HEK293 (cell line): ENCODE measurements around the gene MTHFSD.

Source experiments
- CTCF ChIA-PET: fragments of 350-600 bp; formaldehyde crosslinking; extraction: SDS; loops from one replicate; lab custom pipeline; 2021; ENCODE audit warnings: antibody characterized with exemption; lab: Yijun Ruan, JAX
- POLR2A ChIA-PET: fragments of 300-600 bp; formaldehyde crosslinking; extraction: SDS; loops from one replicate; lab custom pipeline; 2020; ENCODE audit warnings: antibody characterized with exemption, inconsistent platforms; lab: Yijun Ruan, JAX
- H3K27ac ChIP-seq: fragments of 200-500 bp; sonication (Bioruptor generic); 2 replicates; pipeline ENCODE4 v1.5.1; 2014; ENCODE audit warnings: low read depth, low read length, control low read depth, inconsistent platforms; ENCODE audit errors: extremely low read depth
- H3K36me3 ChIP-seq, 2 experiments: fragments of 200-500 bp in 1 of 2; sonication (Bioruptor generic) in 1 of 2; 1 replicate in 1 of 2; 2 replicates in 1 of 2; pipeline ENCODE4 v1.5.1; 2014 to 2017; ENCODE audit warnings: inconsistent platforms in 2 of 2, low read length in 2 of 2; ENCODE audit not compliant: control insufficient read depth in 2 of 2, insufficient read depth in 1 of 2
- H3K4me1 ChIP-seq: fragments of 200-500 bp; sonication (Bioruptor generic); 2 replicates; pipeline ENCODE4 v1.5.1; 2014; ENCODE audit warnings: mild to moderate bottlenecking, low read length, inconsistent platforms; ENCODE audit not compliant: control insufficient read depth, insufficient read depth
- H3K4me3 ChIP-seq: 2 replicates; pipeline ENCODE4 v1.5.1; 2011; ENCODE audit warnings: low read depth, mild to moderate bottlenecking, control low read depth, low read length, moderate library complexity
- H3K9me3 ChIP-seq: fragments of 200-500 bp; sonication (Bioruptor generic); 2 replicates; pipeline ENCODE4 v1.5.1; 2014; ENCODE audit warnings: low read depth, low read length, inconsistent platforms; ENCODE audit not compliant: control insufficient read depth, insufficient read depth
- CTCF ChIP-seq: fragments of 450-650 bp; formaldehyde crosslinking; IDR thresholded peaks from 2 replicates; pipeline ENCODE4 v1.5.1; 2016; ENCODE audit warnings: missing biosample characterization, missing genetic modification characterization
- EGR2 ChIP-seq: fragments of 450-650 bp; formaldehyde crosslinking; IDR thresholded peaks from 2 replicates; pipeline ENCODE4 v1.5.1; 2016; ENCODE audit warnings: low read depth, missing biosample characterization, missing genetic modification characterization
- GLIS1 ChIP-seq: fragments of 450-650 bp; formaldehyde crosslinking; IDR thresholded peaks from 2 replicates; pipeline ENCODE4 v1.5.1; 2016; ENCODE audit warnings: missing biosample characterization, missing genetic modification characterization
- TRIM28 ChIP-seq: IDR thresholded peaks from 2 replicates; pipeline ENCODE4 v1.6.1; 2011; ENCODE audit warnings: low read length, control low read depth, borderline replicate concordance
- ZBTB1 ChIP-seq: fragments of 450-650 bp; formaldehyde crosslinking; IDR thresholded peaks from 2 replicates; pipeline ENCODE4 v1.5.1; 2016; ENCODE audit warnings: missing biosample characterization, missing genetic modification characterization
- ZNF140 ChIP-seq: fragments of 450-650 bp; formaldehyde crosslinking; IDR thresholded peaks from 2 replicates; pipeline ENCODE4 v1.5.1; 2016; ENCODE audit warnings: missing biosample characterization, missing genetic modification characterization
- ZNF148 ChIP-seq: fragments of 450-650 bp; formaldehyde crosslinking; IDR thresholded peaks from 2 replicates; pipeline ENCODE4 v1.5.0; 2017; ENCODE audit warnings: missing biosample characterization, missing genetic modification characterization, borderline replicate concordance
- ZNF16 ChIP-seq: fragments of 450-650 bp; formaldehyde crosslinking; IDR thresholded peaks from 2 replicates; pipeline ENCODE4 v1.5.1; 2016; ENCODE audit warnings: low read depth, missing biosample characterization, missing genetic modification characterization
- ZNF211 ChIP-seq: fragments of 450-650 bp; formaldehyde crosslinking; IDR thresholded peaks from 2 replicates; pipeline ENCODE4 v1.5.1; 2016; ENCODE audit warnings: low read depth, missing biosample characterization, missing genetic modification characterization
- ZNF221 ChIP-seq: fragments of 450-650 bp; formaldehyde crosslinking; IDR thresholded peaks from 2 replicates; pipeline ENCODE4 v1.5.1; 2017; ENCODE audit warnings: missing biosample characterization, missing genetic modification characterization, borderline replicate concordance
- ZNF239 ChIP-seq: fragments of 450-650 bp; formaldehyde crosslinking; IDR thresholded peaks from 2 replicates; pipeline ENCODE4 v1.5.1; 2016; ENCODE audit warnings: missing biosample characterization, missing genetic modification characterization
- ZNF26 ChIP-seq: fragments of 450-650 bp; formaldehyde crosslinking; IDR thresholded peaks from 2 replicates; pipeline ENCODE4 v1.5.1; 2016; ENCODE audit warnings: missing biosample characterization, missing genetic modification characterization
- ZNF292 ChIP-seq: fragments of 450-650 bp; formaldehyde crosslinking; IDR thresholded peaks from 2 replicates; pipeline ENCODE4 v1.5.1; 2016; ENCODE audit warnings: low read depth, missing biosample characterization, missing genetic modification characterization, borderline replicate concordance
- ZNF302 ChIP-seq: fragments of 450-650 bp; formaldehyde crosslinking; IDR thresholded peaks from 2 replicates; pipeline ENCODE4 v1.5.1; 2016; ENCODE audit warnings: missing biosample characterization, missing genetic modification characterization, low read depth
- ZNF324 ChIP-seq: fragments of 450-650 bp; formaldehyde crosslinking; IDR thresholded peaks from 2 replicates; pipeline ENCODE4 v1.5.1; 2016; ENCODE audit warnings: missing biosample characterization, missing genetic modification characterization
- ZNF518A ChIP-seq: fragments of 450-650 bp; formaldehyde crosslinking; conservative IDR thresholded peaks from 2 replicates; pipeline ENCODE4 v1.5.1; 2016; ENCODE audit warnings: low read depth, missing biosample characterization, missing genetic modification characterization
- ZNF529 ChIP-seq: fragments of 450-650 bp; formaldehyde crosslinking; IDR thresholded peaks from 2 replicates; pipeline ENCODE4 v1.5.1; 2017; ENCODE audit warnings: missing genetic modification characterization, missing biosample characterization; ENCODE audit not compliant: insufficient replicate concordance
- ZNF530 ChIP-seq: fragments of 450-650 bp; formaldehyde crosslinking; IDR thresholded peaks from 2 replicates; pipeline ENCODE4 v1.5.1; 2016; ENCODE audit warnings: low read depth, missing biosample characterization, missing genetic modification characterization
- ZNF791 ChIP-seq: fragments of 450-650 bp; formaldehyde crosslinking; IDR thresholded peaks from 2 replicates; pipeline ENCODE4 v1.5.1; 2016; ENCODE audit warnings: missing biosample characterization, missing genetic modification characterization
- TF ChIP-seq, protein P1 (sequence below): fragments of 450-650 bp; formaldehyde crosslinking; conservative IDR thresholded peaks from 2 replicates; pipeline ENCODE4 v1.5.1; 2016; ENCODE audit warnings: low read depth, missing biosample characterization, missing genetic modification characterization

MTHFSD gene

GRCh38 chr16:86542756-86543750, 12.0 kb downstream of the MTHFSD start:
- ChIA-PET POLR2A (no interaction called here), CTCF (no interaction called here)
- Histone ChIP-seq H3K9me3 (no peaks in the 10 kb centered on the region), H3K27ac (no peak overlapping the region), H3K36me3 (peaks cover 10 to 94% of the 10 kb centered on the region in 2 experiments), H3K4me3 (no peak overlapping the region), H3K4me1 (no peaks in the 10 kb centered on the region)
- no peak for TF ChIP-seq GLIS1
- TF ChIP-seq ZNF26, result no peak
- TF ChIP-seq ZNF302 (tag by site-specific recombination), result no peak
- no peak for TF ChIP-seq ZNF16 (tag by site-specific recombination)
- TF ChIP-seq TRIM28, result no peak
- no peak for TF ChIP-seq ZNF518A (tag by site-specific recombination)
- TF ChIP-seq ZNF148 (tag by site-specific recombination), result no peak
- TF ChIP-seq ZNF140 (tag by site-specific recombination), result no peak
- no peak for TF ChIP-seq ZNF529
- TF ChIP-seq CTCF, result no peak
- no peak for TF ChIP-seq ZNF211 (tag by site-specific recombination)
- no peak for TF ChIP-seq ZNF292 (tag by site-specific recombination)
- TF ChIP-seq ZBTB1 (tag by site-specific recombination), result no peak
- TF ChIP-seq, protein P1, sequence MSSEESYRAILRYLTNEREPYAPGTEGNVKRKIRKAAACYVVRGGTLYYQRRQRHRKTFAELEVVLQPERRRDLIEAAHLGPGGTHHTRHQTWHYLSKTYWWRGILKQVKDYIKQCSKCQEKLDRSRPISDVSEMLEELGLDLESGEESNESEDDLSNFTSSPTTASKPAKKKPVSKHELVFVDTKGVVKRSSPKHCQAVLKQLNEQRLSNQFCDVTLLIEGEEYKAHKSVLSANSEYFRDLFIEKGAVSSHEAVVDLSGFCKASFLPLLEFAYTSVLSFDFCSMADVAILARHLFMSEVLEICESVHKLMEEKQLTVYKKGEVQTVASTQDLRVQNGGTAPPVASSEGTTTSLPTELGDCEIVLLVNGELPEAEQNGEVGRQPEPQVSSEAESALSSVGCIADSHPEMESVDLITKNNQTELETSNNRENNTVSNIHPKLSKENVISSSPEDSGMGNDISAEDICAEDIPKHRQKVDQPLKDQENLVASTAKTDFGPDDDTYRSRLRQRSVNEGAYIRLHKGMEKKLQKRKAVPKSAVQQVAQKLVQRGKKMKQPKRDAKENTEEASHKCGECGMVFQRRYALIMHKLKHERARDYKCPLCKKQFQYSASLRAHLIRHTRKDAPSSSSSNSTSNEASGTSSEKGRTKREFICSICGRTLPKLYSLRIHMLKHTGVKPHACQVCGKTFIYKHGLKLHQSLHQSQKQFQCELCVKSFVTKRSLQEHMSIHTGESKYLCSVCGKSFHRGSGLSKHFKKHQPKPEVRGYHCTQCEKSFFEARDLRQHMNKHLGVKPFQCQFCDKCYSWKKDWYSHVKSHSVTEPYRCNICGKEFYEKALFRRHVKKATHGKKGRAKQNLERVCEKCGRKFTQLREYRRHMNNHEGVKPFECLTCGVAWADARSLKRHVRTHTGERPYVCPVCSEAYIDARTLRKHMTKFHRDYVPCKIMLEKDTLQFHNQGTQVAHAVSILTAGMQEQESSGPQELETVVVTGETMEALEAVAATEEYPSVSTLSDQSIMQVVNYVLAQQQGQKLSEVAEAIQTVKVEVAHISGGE (tag by site-specific recombination), result no peak
- no peak for TF ChIP-seq ZNF239 (tag by site-specific recombination)
- no peak for TF ChIP-seq ZNF221
- no peak for TF ChIP-seq ZNF324 (tag by site-specific recombination)
- TF ChIP-seq ZNF530, result no peak
- TF ChIP-seq ZNF791 (tag by site-specific recombination), result no peak
- no peak for TF ChIP-seq EGR2 (tag by site-specific recombination)
